Measurements from ENCODE around the gene LRCOL1. TPM values are rescaled to one million over a fixed set of nuclear protein-coding genes. Genes with fewer than 3 reads are reported as not detected.

Gene LRCOL1
- not detected for polyA plus RNA-seq

DNA sequence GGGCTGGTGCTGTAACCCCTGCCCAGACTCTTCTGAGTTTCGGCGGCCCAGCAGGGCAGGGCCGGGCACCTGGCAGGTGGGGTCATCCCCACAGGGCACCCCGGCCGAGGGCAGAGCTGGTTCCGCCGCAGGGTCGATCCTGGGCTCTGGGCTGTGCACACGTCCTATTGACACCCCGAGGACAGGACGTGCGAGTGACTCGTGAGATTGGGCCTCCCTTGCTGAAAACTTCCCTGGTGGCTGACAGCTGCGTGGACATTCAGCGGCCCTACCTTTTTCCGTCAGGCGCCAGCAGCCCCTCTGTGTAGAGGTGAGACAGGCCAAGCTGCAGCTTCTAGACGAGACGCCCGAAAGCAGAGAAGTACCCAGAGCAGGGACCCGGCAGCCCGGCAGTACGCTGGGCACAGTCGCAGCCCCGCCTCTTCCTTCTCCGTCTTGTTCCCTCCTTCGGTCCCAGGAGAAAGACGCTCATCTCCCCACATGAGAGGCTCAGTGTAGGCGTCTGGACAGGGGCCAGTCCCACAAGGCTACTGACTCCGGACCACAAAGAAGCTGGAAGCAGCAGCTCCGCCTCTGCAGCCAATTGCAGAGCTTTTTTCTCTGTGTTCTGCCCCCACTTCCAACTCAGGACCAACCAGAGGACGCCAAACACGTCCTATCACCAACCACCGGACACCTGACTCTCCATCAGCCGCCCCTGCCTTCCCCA is at the start of gene LRCOL1:
LRCOL1 (minus strand) TSS at position 532 of the 709 bp plus-strand sequence. CDS start 4,331 bp downstream, outside the sequence.
- Mint-ChIP-seq H3K4me3 (peak within 1 kb of the TSS in 3 of 4 donors; percentile 46 to 81 (median 77)), H3K27ac (no peak within 1 kb of the TSS), H3K27me3 (peaks cover 36% of the 10 kb centered on the region), H3K36me3 (no peaks in the 10 kb centered on the region), H3K4me1 (peaks cover 3 to 10% (median 6%) of the 10 kb centered on the region in 3 donors), H3K9me3 (no peaks in the 10 kb centered on the region)

- Mint-ChIP-seq H3K27ac (no peak overlapping the region), H3K4me3 (no peak overlapping the region), H3K27me3 (no peaks in the 10 kb centered on the region), H3K4me1 (peaks cover 0 to 2% (median 0%) of the 10 kb centered on the region in 3 donors), H3K36me3 (peaks cover 7% of the 10 kb centered on the region), H3K9me3 (no peaks in the 10 kb centered on the region)
Measured at GRCh38 chr12:132660052-132660451, 49.7 kb upstream of the LRCOL1 start.

- H3K36me3 Mint-ChIP-seq = peaks cover 5% of the 10 kb centered on the region
- no peaks in the 10 kb centered on the region for H3K27me3 Mint-ChIP-seq
- H3K4me3 Mint-ChIP-seq = no peak overlapping the region
- peaks cover 0 to 2% (median 0%) of the 10 kb centered on the region in 3 donors for H3K4me1 Mint-ChIP-seq
- H3K9me3 Mint-ChIP-seq = no peaks in the 10 kb centered on the region
- H3K27ac Mint-ChIP-seq = no peak overlapping the region
Measured at GRCh38 chr12:132659146-132659545, 48.8 kb upstream of the LRCOL1 start.

GRCh38 chr12:132658149-132658894 is 47.9 kb upstream of the LRCOL1 start:
- Mint-ChIP-seq H3K4me3 (no peak overlapping the region), H3K36me3 (peaks cover 5% of the 10 kb centered on the region), H3K27me3 (no peaks in the 10 kb centered on the region), H3K4me1 (peaks cover 0 to 2% (median 0%) of the 10 kb centered on the region in 3 donors), H3K9me3 (no peaks in the 10 kb centered on the region), H3K27ac (no peak overlapping the region)

DNA sequence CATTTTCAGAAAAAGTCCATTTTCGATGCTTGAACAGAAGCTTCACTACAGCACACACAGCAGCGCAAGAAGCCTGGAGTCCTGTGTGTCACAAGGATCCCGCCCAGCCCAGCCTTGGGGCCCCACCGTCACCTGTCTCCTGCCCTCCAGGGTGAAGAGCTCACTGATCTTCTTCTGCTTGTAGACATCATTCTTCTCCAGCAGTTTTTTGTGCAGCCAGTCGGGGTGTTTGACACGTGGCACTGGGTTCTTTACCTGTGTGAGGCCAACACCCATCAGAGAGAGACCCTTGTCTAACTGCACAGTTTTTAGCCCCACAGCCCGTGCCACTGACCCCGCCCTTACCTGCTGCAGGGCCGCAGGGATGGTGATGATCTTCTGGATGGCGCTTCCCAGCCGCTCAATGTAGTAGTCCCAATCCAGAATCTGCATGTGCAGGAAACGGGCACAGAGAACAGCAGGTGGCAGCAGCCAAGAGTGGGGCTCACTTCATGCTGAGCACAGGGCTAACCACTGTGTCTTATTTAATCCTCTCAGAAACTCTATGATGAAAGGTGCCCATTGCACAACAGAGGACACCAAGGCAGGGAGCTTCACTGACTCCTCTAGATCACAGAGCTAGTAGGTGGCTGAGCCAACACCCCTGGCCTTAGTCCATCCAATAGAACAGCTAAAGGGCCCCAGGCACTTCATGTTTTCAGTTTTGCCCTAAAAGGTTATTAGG is 46.8 kb upstream of the LRCOL1 start:
- Mint-ChIP-seq H3K4me3 (no peak overlapping the region), H3K27me3 (no peaks in the 10 kb centered on the region), H3K36me3 (peaks cover 5% of the 10 kb centered on the region), H3K4me1 (no peaks in the 10 kb centered on the region), H3K9me3 (no peaks in the 10 kb centered on the region), H3K27ac (no peak overlapping the region)

GRCh38 chr12:132653567-132654290 is 43.3 kb upstream of the LRCOL1 start:
- Mint-ChIP-seq H3K9me3 (no peaks in the 10 kb centered on the region), H3K4me3 (no peak overlapping the region), H3K27me3 (no peaks in the 10 kb centered on the region), H3K4me1 (no peaks in the 10 kb centered on the region), H3K27ac (no peak overlapping the region), H3K36me3 (peaks cover 3% of the 10 kb centered on the region)

DNA sequence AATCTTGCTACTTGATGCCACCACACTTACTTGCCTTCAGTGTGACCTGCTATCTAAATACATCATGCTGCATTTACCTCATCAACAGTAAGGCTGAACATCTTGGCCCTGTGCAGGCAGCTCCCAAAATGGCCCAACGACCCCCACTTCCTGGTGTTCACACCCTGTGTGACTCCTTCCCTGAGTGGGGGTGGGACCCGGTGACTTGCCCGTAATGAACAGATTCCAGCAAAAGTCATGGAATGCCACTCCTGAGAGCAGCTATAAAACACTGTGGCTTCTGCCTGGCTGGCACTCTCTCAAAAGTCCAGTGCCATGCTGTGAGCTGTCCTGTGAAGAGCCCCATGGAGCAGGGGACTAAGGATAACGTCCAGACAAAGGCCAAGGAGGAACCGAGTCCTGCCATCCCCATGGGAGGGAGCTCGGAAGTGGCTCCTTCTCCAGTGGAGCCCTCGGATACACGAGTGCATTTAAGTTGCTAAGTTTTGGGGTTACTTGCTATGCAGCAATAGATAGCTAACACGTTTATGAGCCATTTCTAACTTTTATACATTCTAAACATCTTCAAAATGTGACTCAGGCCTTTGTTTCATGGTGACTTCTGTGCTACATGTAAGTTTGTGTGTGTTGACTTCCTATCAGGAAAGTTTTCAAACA is 41.2 kb upstream of the LRCOL1 start:
- H3K27ac Mint-ChIP-seq = no peak overlapping the region

DNA sequence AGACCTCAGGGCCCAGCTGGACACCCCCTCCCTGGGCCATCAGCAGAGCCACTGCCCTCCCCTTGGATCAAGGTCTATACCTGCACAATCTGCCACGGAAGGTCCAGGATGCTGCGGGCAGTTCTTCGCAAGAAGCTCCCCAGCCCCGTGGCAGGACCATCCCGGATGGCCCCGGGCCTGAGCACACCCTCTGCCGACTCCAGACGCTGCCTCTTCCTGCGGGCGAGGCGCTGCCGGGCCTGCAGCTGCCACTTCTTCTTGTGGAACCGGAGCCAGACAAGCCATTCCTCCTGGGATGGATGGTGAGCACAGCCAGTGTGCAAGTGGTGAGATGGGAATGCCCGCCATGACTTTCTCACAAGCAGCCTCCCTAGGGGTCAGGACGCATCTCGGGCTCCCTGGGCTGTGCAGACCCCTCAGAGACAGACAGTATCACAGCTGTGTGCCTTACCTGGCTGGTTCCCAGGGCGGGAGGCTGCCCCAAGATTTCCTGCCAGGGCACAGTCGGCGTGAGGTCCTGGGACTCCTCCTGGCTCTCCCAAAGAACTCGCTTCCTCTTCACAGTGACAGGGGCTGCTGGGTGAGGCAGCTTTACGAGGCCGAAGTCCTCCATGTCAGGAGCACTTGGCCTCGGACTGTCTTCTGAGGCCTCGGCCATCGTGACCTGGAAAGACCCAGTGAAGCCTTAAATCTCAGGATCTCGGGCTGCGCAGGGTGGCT is 39.0 kb upstream of the LRCOL1 start:
- Mint-ChIP-seq H3K4me3 (no peak overlapping the region), H3K4me1 (peaks cover 0 to 1% (median 0%) of the 10 kb centered on the region in 3 donors), H3K9me3 (no peaks in the 10 kb centered on the region), H3K27ac (no peak overlapping the region), H3K27me3 (no peaks in the 10 kb centered on the region), H3K36me3 (peaks cover 4% of the 10 kb centered on the region)

More for the DNA sequence above, 41.2 kb upstream of the LRCOL1 start:
- H3K4me1 Mint-ChIP-seq = peaks cover 0 to 1% (median 0%) of the 10 kb centered on the region in 3 donors
- H3K27me3 Mint-ChIP-seq = no peaks in the 10 kb centered on the region
- peaks cover 4% of the 10 kb centered on the region for H3K36me3 Mint-ChIP-seq
- no peaks in the 10 kb centered on the region for H3K9me3 Mint-ChIP-seq
- H3K4me3 Mint-ChIP-seq = no peak overlapping the region

DNA sequence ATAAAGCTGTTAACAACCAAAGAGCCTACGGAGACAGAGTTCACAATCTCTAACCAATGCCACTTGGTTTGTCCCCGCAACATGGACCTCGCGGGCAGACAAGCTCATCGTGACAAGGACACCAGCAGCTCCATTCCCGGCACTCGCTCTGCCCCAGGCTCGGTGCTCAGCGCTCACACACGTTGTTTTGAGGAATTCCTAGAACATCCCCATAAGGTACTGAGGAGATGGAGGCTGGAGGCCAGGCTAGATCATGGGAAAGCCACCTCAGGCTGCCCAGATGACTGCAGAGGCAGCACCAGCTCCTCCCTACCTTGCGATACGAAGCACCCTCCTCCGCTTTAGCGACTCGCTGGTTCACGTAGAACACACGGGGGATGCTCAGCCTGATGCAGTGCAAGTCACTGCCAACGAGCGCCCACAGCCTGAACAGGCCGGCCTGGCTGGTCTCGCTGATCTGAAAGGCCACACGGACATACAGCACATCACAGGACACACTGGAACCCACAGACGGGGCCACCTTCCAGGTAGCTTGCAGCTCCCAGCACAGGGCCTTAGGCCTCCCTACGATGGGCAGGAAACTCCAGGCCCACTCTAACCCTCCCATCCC is 38.3 kb upstream of the LRCOL1 start:
- H3K27me3 Mint-ChIP-seq = no peaks in the 10 kb centered on the region
- no peak overlapping the region for H3K27ac Mint-ChIP-seq
- no peak overlapping the region for H3K4me3 Mint-ChIP-seq
- H3K36me3 Mint-ChIP-seq = peaks cover 4% of the 10 kb centered on the region
- no peaks in the 10 kb centered on the region for H3K9me3 Mint-ChIP-seq
- H3K4me1 Mint-ChIP-seq = peaks cover 0 to 1% (median 0%) of the 10 kb centered on the region in 3 donors

DNA sequence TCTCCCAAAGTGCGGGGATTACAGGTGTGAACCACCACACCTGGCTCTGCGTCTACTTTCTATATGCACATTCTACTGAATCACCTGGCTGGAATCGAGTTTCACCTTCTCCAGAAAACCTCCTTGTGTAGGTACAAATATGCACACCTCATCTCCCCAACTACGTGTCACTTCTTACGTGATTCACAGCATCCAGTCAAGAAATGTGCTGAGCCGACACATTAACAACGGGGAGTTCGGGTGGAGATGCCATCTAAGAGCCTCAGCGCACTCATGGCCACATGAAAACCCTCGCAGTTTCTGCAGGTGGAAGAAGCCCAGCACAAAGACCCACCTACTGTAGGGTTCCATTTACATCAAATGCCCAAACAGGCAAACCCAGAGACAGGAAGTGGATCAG is 37.5 kb upstream of the LRCOL1 start:
- Mint-ChIP-seq H3K27me3 (no peaks in the 10 kb centered on the region), H3K4me3 (no peak overlapping the region), H3K4me1 (peaks cover 0 to 1% (median 0%) of the 10 kb centered on the region in 3 donors), H3K9me3 (no peaks in the 10 kb centered on the region), H3K36me3 (peaks cover 4% of the 10 kb centered on the region), H3K27ac (peak overlapping the region in 1 of 3 donors; percentile 36)

DNA sequence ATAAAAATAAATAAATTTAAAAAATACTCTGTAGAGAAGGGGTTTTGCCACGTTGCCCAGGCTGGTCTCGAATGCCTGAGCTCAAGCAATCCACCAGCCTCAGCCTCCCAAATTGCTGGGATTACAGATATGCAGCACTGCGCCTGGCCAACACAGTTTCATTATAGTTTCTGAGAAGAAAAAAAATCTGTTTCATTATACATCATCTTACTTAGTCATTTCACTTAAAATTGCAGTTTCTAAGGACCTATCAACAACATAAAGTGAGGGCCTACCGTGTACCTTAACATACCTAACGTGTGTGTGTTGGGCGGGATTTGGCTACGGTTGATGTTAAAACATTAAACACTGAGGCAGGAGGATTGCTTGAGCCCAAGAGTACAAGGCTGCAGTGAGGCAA is 36.5 kb upstream of the LRCOL1 start:
- Mint-ChIP-seq H3K36me3 (peaks cover 4% of the 10 kb centered on the region), H3K27ac (no peak overlapping the region), H3K9me3 (no peaks in the 10 kb centered on the region), H3K27me3 (no peaks in the 10 kb centered on the region), H3K4me1 (peaks cover 0 to 1% (median 0%) of the 10 kb centered on the region in 3 donors), H3K4me3 (no peak overlapping the region)

GRCh38 chr12:132642846-132643835 is 32.8 kb upstream of the LRCOL1 start:
- Mint-ChIP-seq H3K9me3 (no peaks in the 10 kb centered on the region), H3K27me3 (no peaks in the 10 kb centered on the region), H3K27ac (no peak overlapping the region), H3K36me3 (peaks cover 6% of the 10 kb centered on the region), H3K4me3 (no peak overlapping the region), H3K4me1 (peaks cover 0 to 1% (median 0%) of the 10 kb centered on the region in 3 donors)

Measured in IgD-negative memory B cell (primary cell).